A549 (cell line): Measurements from ENCODE around the gene ABLIM1. TPM values are rescaled to one million over a fixed set of nuclear protein-coding genes. Genes with fewer than 3 reads are reported as not detected.

ENCODE experiments used
- ATAC-seq, 2 experiments: fragments of 200-7000 bp in 1 of 2; fragments of >200 bp in 1 of 2; cut with Nextera tagmentation in 1 of 2; cut with Tn5 transposase in 1 of 2; 3 replicates each; pipeline versions ENCODE4 v1.8.0 to v1.9.1; 2018 to 2020; ENCODE audit warnings: mild to moderate bottlenecking in 1 of 2, moderate library complexity in 1 of 2
- CTCF ChIA-PET: fragments of 300-600 bp; sonication (Branson Sonifier 250); formaldehyde crosslinking; extraction: SDS; loops from one replicate; lab custom pipeline; 2021; ENCODE audit warnings: antibody characterized with exemption, inconsistent platforms; lab: Yijun Ruan, JAX
- POLR2A ChIA-PET: fragments of 350-600 bp; formaldehyde crosslinking; extraction: SDS; loops from one replicate; lab custom pipeline; 2021; ENCODE audit warnings: antibody characterized with exemption, inconsistent platforms; lab: Yijun Ruan, JAX
- DNase-seq, 2 experiments: peaks; one replicate each; pipeline versions ENCODE4 v3.0.0 to v3.0.0-alpha.2; 2011 to 2016; ENCODE audit warnings: low read depth in 1 of 2, low spot score in 1 of 2
- FAIRE-seq: peaks from 2 replicates; lab custom pipeline; 2011; peaks lifted over from hg19 to GRCh38; lab: Jason Lieb, UNC
- H3K27ac ChIP-seq, 2 experiments: fragments of >200 bp; sonication (Bioruptor Twin); formaldehyde crosslinking; 3 replicates each; pipeline ENCODE4 v1.5.1; 2016 to 2017
- H3K4me1 ChIP-seq: fragments of >200 bp; sonication (Bioruptor Twin); formaldehyde crosslinking; 3 replicates; pipeline ENCODE4 v1.6.1; 2016
- H3K4me2 ChIP-seq: fragments of >200 bp; sonication (Bioruptor Twin); formaldehyde crosslinking; 3 replicates; pipeline ENCODE4 v1.6.1; 2016
- H3K4me3 ChIP-seq: fragments of >200 bp; sonication (Bioruptor Twin); formaldehyde crosslinking; 3 replicates; pipeline ENCODE4 v1.5.1; 2016
- H3K9me3 ChIP-seq: fragments of >200 bp; sonication (Bioruptor Twin); formaldehyde crosslinking; 3 replicates; pipeline ENCODE4 v1.6.1; 2016
- BHLHE40 ChIP-seq: IDR thresholded peaks from 2 replicates; pipeline ENCODE4 v1.6.1; 2012; ENCODE audit warnings: low read depth, low read length, inconsistent platforms
- CHD4 ChIP-seq: fragments of 200-600 bp; sonication (generic); IDR thresholded peaks from 2 replicates; pipeline ENCODE4 v1.6.1; 2016; ENCODE audit warnings: antibody characterized with exemption, mild to moderate bottlenecking, borderline replicate concordance
- EHF ChIP-seq: fragments of 250-450 bp; sonication (Bioruptor Pico); IDR thresholded peaks from 2 replicates; pipeline ENCODE4 v1.5.0; 2020; ENCODE audit warnings: mild to moderate bottlenecking
- EP300 ChIP-seq, 2 experiments: fragments of >200 bp; sonication (Bioruptor Twin); formaldehyde crosslinking; IDR thresholded peaks; 2 replicates in 1 of 2; 3 replicates in 1 of 2; pipeline ENCODE4 v1.6.1; 2016 to 2017
- FOSL2 ChIP-seq, 2 experiments: fragments of 450-650 bp in 1 of 2; fragments of >200 bp in 1 of 2; sonication (Bioruptor Twin) in 1 of 2; formaldehyde crosslinking; IDR thresholded peaks; 2 replicates each; pipeline versions ENCODE4 v1.5.0 to v1.6.1; 2016 to 2020; ENCODE audit warnings: mild to moderate bottlenecking in 1 of 2, moderate library complexity in 1 of 2
- HOXB13 ChIP-seq: fragments of 250-450 bp; sonication (Bioruptor Pico); IDR thresholded peaks from 2 replicates; pipeline ENCODE4 v1.5.0; 2020; ENCODE audit warnings: low read depth, mild to moderate bottlenecking, moderate library complexity
- KDM5A ChIP-seq: fragments of 200-600 bp; sonication (generic); IDR thresholded peaks from 2 replicates; pipeline ENCODE4 v1.6.1; 2016; ENCODE audit warnings: antibody characterized with exemption, mild to moderate bottlenecking
- MAZ ChIP-seq: fragments of 150-350 bp; IDR thresholded peaks from 2 replicates; pipeline ENCODE4 v1.6.1; 2014; ENCODE audit warnings: antibody characterized with exemption, low read depth, low read length, borderline replicate concordance
- NFE2L2 ChIP-seq: fragments of 150-350 bp; conservative IDR thresholded peaks from 2 replicates; pipeline ENCODE4 v1.6.1; 2014; ENCODE audit warnings: low read length
- NR3C1 ChIP-seq: fragments of >200 bp; sonication (Bioruptor Twin); formaldehyde crosslinking; IDR thresholded peaks from 3 replicates; pipeline ENCODE4 v1.6.1; 2017
- RFX5 ChIP-seq: fragments of 450-650 bp; IDR thresholded peaks from 2 replicates; pipeline ENCODE4 v1.7.1; 2014; ENCODE audit warnings: antibody characterized with exemption, mild to moderate bottlenecking, moderate library complexity
- RNF2 ChIP-seq: fragments of 200-600 bp; sonication (generic); IDR thresholded peaks from 2 replicates; pipeline ENCODE4 v1.6.1; 2016; ENCODE audit warnings: low read depth, mild to moderate bottlenecking, antibody characterized with exemption, moderate library complexity, borderline replicate concordance
- TFCP2L1 ChIP-seq: fragments of 250-450 bp; sonication (Bioruptor Pico); IDR thresholded peaks from 2 replicates; pipeline ENCODE4 v1.5.0; 2021; ENCODE audit warnings: mild to moderate bottlenecking
- WGBS: methylation state at CpG from one replicate; pipeline ENCODE4 v1.1.6; 2017; ENCODE audit errors: missing lambda C conversion rate; 5-methylcytosine and 5-hydroxymethylcytosine counted together
- polyA plus RNA-seq, 4 experiments: library from polyadenylated mRNA; depleted of rRNA in 3 of 4; stranded (reverse); fragments of >200 nt; fragmentation: RNase III in 1 of 4; extraction: RNeasy Plus Mini Kit Qiagen cat#74134 plus additional on column Dnase treatment in 1 of 4; gene quantifications; 2 replicates in 3 of 4; 3 replicates in 1 of 4; pipeline ENCODE4 v1.2.3, GENCODE V29; 2011 to 2017
- TF ChIP-seq, protein P1 (sequence below): fragments of 250-450 bp; sonication (Bioruptor Pico); IDR thresholded peaks from 2 replicates; pipeline ENCODE4 v1.5.0; 2020; ENCODE audit warnings: low read depth, mild to moderate bottlenecking, moderate library complexity
- TF ChIP-seq, protein P2 (sequence below): fragments of 250-450 bp; sonication (Bioruptor Pico); IDR thresholded peaks from 2 replicates; pipeline ENCODE4 v1.5.0; 2021; ENCODE audit warnings: mild to moderate bottlenecking, moderate library complexity, borderline replicate concordance
- TF ChIP-seq, protein P3 (sequence below): fragments of 150-350 bp; IDR thresholded peaks from 2 replicates; pipeline ENCODE4 v1.6.1; 2014; ENCODE audit warnings: low read depth, mild to moderate bottlenecking, low read length

The ABLIM1 gene
- polyA plus RNA-seq, 2 of the 4 experiments (the other 2 are of a cell fraction) = 21.4 to 70.2 TPM

DNA sequence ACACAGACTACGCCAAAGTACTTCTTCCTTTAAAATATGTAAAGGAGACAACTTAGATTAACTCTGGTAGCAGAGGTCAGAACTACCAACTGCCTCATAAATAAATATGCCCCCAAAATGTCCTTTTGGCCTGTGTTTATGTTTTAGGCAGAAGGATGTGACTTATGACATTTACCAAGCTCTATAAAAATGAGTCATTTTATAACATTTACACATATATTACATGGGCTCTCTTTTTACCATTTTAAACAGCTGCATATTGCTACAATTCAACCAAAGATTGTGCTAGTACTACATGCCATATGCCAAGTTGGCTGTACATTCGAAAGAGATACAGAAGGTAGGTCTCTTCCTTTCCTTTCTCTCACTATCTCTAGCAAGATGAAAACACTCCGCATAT is 12.4 kb downstream of the ABLIM1 start:
- CTCF ChIA-PET = interaction anchor here (0.6 kb wide), 1 partner anchor 190 kb away, joined by 4 read pairs; no protein-coding TSS in a partner anchor

DNA sequence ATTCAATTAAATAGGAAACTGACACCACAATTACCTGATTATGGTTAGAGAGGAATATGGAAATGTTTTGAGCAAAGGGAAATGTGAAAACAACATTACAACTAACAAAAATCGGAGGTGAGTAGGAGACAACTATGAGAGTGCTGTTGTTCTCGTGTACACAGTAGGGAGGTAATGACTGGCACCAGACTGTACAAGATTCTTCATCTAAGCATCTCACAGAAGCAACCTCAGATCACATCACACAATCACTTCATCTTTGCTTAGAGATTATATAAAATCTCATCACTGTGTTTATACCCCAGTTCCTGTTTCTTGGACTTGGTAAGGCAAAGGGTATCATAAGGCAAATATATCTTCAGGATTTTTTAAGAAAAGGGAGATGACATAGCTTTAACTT is 14.9 kb downstream of the ABLIM1 start:
- POLR2A ChIA-PET = no interaction called here
- CTCF ChIA-PET = interaction anchor here (1.8 kb wide), 1 partner anchor 51 kb away, joined by 4 read pairs; no protein-coding TSS in a partner anchor
- 80% methylated on average over 2 of the region's 2 CpGs for WGBS
- ATAC-seq (no peak), DNase-seq (no peak), FAIRE-seq (no peak)
- H3K4me1 ChIP-seq = peaks cover 49% of the 10 kb centered on the region
- H3K9me3 ChIP-seq = no peaks in the 10 kb centered on the region
- no peak overlapping the region for H3K4me2 ChIP-seq
- H3K4me3 ChIP-seq = no peak overlapping the region
- TF ChIP-seq EP300 (IDR thresholded peaks at IDR 0.05) (no peak), KDM5A (no peak), EHF (CRISPR knock-in tag) (no peak), TFCP2L1 (CRISPR knock-in tag) (no peak), RNF2 (no peak), MAZ (no peak), FOSL2 (IDR thresholded peaks at IDR 0.05) (no peak), FOSL2 (CRISPR knock-in tag; IDR thresholded peaks at IDR 0.05) (no peak), NFE2L2 (no peak), RFX5 (no peak), CHD4 (no peak), NR3C1 (no peak)
- TF ChIP-seq, protein P1, sequence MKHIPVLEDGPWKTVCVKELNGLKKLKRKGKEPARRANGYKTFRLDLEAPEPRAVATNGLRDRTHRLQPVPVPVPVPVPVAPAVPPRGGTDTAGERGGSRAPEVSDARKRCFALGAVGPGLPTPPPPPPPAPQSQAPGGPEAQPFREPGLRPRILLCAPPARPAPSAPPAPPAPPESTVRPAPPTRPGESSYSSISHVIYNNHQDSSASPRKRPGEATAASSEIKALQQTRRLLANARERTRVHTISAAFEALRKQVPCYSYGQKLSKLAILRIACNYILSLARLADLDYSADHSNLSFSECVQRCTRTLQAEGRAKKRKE (CRISPR knock-in tag) = no peak
- TF ChIP-seq, protein P2, sequence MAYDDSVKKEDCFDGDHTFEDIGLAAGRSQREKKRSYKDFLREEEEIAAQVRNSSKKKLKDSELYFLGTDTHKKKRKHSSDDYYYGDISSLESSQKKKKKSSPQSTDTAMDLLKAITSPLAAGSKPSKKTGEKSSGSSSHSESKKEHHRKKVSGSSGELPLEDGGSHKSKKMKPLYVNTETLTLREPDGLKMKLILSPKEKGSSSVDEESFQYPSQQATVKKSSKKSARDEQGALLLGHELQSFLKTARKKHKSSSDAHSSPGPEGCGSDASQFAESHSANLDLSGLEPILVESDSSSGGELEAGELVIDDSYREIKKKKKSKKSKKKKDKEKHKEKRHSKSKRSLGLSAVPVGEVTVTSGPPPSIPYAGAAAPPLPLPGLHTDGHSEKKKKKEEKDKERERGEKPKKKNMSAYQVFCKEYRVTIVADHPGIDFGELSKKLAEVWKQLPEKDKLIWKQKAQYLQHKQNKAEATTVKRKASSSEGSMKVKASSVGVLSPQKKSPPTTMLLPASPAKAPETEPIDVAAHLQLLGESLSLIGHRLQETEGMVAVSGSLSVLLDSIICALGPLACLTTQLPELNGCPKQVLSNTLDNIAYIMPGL = no peak
- H3K27ac ChIP-seq = no peak overlapping the region

More for the DNA sequence above, 12.4 kb downstream of the ABLIM1 start:
- POLR2A ChIA-PET = no interaction called here
- DNase-seq (no peak), FAIRE-seq (no peak), ATAC-seq (no peak)
- Histone ChIP-seq H3K9me3 (no peaks in the 10 kb centered on the region), H3K4me2 (peak overlapping the region; percentile 9), H3K4me3 (no peak overlapping the region), H3K4me1 (peaks cover 60% of the 10 kb centered on the region), H3K27ac (no peak overlapping the region; a peak in 1 of 6 replicates)
- TF ChIP-seq HOXB13 (CRISPR knock-in tag) (no peak), BHLHE40 (no peak), FOSL2 (IDR thresholded peaks at IDR 0.05) (no peak), FOSL2 (CRISPR knock-in tag; IDR thresholded peaks at IDR 0.05) (peak; percentile 38; the same call in 1 of the 2 replicates)
- 53% methylated on average over 3 of the region's 3 CpGs for WGBS

DNA sequence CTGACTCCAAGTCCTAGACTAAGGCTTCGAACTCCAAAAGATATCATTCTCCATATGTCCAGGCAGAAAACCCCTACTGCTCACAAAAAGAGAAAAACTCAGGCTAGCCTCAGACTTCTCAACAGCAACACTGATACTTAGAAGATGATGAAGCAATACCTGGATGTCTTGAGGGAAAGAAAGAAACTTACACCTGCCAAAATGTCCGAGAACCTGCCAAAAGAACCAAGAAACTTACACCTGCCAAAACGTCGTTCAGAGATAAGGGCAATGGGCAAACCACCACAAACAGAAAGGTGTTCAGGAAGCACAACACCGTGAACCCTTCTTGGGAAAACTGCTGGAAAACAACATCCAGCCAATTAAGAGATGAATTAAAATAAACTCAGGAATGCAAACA is 15.3 kb downstream of the ABLIM1 start:
- DNase-seq (no peak), ATAC-seq (no peak), FAIRE-seq (no peak)
- Histone ChIP-seq H3K4me2 (no peak overlapping the region), H3K9me3 (no peaks in the 10 kb centered on the region), H3K4me1 (peaks cover 45% of the 10 kb centered on the region), H3K27ac (no peak overlapping the region), H3K4me3 (no peak overlapping the region)
- ChIA-PET POLR2A (no interaction called here), CTCF (interaction anchor here (1.8 kb wide), 1 partner anchor 51 kb away, joined by 4 read pairs; no protein-coding TSS in a partner anchor)
- TF ChIP-seq, protein P3, sequence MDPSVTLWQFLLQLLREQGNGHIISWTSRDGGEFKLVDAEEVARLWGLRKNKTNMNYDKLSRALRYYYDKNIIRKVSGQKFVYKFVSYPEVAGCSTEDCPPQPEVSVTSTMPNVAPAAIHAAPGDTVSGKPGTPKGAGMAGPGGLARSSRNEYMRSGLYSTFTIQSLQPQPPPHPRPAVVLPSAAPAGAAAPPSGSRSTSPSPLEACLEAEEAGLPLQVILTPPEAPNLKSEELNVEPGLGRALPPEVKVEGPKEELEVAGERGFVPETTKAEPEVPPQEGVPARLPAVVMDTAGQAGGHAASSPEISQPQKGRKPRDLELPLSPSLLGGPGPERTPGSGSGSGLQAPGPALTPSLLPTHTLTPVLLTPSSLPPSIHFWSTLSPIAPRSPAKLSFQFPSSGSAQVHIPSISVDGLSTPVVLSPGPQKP = no peak
- TF ChIP-seq KDM5A = no peak
- WGBS = 78% methylated on average over 5 of the region's 5 CpGs
